Activated CD4-positive, alpha-beta T cell treated with anti-CD3 and anti-CD28 coated beads for 24 hours (primary cell): ENCODE results near the gene OSBPL8.

Source experiments
- DNase-seq, 2 donors: peaks; one replicate each; pipeline ENCODE4 v3.0.0-alpha.2; 2020; ENCODE audit warnings: low read depth in 2 of 2

OSBPL8 gene

DNA sequence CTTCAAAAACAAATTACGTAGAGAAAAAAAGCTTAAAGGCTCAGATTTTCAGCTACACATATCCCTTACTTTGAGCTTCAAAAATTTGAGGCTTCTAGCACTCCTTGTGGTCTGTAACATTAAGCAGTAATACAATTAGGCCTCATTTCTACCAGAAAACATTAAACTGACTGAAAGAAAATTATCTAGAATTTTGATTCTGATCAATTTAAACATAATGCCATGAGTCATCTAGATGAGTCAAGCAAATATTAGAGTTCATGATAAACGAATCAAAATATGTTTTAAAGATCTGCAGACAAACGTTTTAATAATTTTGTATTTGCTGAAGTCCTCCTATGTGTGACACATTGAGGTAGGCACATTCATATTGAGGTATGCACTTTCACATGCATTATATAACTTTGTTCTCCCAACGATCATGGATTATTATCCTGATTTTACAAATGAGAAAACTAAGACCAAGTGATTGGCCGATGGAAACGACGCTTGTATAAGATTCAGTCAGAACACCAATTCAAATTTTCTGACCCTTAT lies 4.3 kb downstream of the OSBPL8 start:
- DNase-seq: no peak

DNA sequence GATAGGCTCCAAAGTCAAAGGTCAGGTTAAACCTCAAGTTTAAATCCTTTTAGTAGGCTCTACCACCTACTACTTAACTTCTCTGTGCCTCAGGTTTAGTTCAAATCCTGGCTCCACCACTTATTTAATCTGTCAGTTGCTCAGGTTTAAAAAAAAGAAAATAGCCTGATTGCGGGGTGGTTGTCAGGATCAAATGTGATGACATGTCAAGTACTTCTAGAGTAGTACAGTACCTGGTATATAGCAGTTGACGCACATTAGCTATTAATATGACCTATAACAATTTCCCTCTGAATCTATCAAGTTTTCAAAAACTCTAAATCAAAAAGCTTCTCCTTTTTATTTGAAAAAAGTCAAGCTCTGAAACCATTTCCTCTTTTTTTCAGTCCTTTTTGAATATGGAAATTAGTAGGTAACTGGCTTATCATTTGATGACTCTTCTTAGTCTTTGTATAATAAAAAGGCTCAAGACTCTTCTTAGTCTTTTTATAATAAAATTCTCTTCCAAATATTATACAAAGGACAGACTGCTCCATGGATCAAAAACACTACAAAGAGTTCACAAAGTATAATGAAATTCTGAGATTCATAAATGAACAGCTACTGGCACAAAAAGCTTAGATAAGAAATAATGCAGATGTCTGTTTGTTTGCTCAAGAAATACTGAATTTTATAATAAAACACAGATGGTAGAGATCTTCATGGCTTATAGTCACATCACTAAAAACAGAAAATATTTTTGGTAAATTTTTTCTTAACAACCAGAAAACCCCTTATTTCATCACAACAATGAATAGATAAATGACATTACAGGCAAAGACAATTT lies 5.0 kb downstream of the OSBPL8 start:
- DNase-seq: no peak

DNA sequence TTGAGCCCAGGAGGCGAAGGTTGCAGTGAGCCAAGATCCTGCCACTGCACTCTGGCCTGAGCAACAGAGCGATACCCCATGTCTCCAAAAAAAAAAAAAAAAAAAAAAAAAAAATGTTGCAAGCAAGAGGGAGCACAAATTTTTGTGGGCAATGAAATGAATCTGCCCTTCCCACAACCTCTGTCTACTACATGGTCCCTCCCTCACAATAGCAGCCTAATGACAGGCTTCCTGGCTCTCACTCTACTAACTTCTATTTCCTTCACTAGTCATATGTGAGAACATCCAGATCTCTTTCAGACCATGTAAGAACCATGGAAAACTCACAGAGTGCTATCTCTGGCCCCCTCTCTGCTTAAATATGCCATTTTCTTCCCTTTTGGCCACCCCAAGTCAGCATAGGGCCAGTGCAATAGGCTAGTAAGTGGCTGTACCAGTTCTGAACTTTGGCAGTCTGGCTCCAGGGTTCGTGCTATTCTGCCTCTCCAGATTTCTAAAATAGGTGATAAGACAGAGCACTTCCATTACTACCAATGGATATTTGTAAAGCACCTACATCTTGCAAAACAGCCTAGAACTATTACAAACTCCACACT lies 7.1 kb downstream of the OSBPL8 start:
- DNase-seq: no peak

DNA sequence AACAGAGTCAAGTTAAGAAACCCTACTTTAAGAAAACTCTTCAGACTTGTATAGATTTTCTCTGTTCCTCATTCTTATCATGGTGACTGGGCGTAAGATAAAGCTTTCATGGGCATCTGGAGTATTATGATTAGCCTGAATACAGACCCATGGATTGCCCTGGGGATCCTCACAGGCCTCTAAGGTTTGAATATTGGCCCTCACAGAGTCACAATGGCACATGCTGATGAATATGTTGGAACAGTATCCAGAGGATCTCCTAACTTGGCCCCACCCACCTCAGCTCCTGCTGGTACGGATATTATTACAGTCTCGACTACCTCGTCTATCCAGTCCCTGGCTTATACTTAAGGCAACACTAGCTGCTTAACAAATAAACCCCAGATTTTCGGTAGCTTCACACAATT lies 8.1 kb downstream of the OSBPL8 start:
- DNase-seq: no peak

DNA sequence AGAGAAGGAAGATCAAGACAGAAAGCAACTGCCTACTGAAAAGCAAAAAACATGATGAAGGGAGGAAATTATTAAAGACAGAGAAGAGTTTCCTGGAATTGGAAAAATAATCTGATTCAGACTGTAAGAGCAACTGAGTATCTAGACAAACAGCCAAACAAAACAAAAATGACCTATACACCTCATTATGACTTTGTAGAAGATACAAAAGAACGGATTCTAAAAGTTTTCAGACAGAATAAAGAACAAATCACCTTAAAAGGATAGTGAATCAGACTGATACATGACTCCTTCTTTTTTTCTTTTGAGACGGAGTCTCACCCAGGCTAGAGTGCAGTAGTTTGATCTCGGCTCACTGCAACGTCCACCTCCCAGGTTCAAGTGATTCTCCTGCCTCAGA lies 10.4 kb downstream of the OSBPL8 start:
- no peak for DNase-seq

DNA sequence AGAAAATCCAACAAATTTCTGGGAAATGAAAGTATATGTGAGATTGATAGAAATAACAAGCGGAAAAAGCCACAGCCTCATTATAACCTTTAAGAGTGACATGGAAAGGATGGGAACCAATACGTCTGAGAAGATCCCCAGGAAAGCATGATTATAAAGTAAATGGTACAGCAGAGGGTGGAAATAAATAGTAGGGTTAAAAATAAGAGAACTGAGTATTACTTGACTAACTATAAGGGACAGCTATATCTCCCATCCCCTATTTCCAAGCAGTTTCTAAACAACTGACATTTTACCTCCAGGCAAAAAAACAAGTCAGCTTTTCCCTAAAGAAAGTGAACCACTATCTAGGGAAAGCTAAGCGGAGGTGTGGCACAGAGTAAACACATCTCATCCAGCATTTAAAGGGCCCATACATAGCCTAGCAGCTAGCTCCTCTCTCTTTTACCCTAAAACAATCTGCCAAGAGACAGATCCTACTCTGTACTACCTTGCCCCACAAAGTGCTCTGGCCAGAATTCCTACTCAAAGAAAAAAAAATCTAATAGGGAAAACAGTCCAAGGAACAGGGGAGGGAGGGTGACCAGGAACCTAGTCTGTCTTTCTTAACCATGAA lies 11.2 kb downstream of the OSBPL8 start:
- no peak for DNase-seq

DNA sequence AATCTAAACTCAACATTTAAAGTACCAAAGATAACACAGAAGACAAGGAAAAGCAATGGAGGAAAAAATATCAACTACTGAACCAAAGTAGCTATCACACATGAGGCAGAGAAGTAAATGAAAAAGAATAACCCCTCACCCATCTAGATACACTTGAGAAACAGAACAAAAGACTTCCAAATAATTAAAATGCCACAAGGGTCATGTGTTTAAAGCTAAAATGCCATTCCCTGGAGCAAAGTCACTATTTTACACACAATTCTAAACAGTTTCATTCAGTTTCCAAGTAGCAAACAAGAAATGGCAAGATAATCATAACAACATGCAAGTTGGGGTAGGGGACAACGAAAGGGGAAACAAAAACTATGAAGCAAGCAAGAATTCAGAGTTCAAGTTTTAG lies 12.0 kb downstream of the OSBPL8 start:
- no peak for DNase-seq

DNA sequence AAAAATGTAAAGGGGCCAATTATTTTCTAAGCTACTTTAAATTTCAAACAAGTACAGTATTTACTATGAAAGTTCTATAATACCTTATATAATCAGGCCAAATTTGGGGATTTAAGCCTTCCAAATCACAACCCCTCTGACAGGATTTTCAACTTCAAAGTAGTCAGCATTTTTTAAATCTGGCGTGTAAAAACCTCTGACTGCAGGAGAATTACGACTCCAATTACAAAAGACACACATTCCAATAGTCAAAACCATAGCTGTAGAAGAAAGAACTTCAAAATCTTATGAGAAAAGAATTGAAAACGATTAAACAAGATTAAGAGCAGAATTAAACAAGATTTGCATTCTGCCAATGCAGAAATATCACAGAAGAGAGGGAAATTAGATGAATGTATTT lies 12.7 kb downstream of the OSBPL8 start:
- no peak for DNase-seq

DNA sequence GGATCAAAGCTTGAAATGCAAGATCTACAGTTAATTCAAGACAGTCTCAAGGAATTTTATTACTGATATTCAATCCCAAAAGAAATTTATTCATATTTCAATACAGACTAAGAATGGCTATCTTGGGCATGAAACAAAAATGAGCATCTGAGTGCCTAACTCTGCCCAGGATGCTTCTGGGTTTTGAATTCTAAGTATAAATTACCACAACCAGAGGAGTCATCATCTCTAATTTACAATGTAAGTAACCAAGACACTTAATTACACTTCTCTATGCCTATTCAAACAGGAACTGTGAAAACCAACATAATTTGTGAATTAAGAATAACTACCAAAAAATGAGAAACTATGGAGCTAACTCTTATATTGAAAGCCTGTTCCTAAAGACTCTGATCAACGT lies 14.1 kb downstream of the OSBPL8 start:
- no peak for DNase-seq

DNA sequence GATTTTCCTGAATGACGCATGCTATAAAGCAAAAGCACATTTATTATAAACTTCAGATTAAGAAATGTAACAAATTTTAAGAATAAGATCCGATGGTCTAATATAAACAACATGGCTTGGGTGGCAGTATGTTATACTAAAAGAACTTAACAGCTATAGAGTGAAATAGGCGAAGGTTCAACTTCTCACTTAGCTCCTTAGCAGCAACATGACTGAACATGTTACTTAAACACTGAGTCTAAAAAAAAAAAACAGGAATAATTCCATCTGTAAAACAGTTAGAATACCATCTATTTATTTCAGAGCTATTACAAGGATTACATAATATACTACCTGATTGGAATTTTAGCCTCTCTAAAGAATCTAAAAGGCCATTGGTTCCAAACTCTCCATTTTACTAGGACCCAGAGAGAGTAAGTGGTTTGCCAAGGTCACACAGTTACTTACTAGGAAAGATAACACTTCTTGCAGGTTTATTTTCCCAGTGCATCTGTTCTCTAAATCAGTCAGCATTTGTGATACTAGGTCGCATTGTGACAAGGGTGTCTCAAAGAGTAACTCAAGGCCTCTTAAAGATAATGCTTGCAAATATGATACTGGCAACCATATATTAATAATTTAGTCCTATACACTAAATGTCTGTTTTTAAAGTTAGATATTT lies 14.8 kb downstream of the OSBPL8 start:
- DNase-seq: no peak

DNA sequence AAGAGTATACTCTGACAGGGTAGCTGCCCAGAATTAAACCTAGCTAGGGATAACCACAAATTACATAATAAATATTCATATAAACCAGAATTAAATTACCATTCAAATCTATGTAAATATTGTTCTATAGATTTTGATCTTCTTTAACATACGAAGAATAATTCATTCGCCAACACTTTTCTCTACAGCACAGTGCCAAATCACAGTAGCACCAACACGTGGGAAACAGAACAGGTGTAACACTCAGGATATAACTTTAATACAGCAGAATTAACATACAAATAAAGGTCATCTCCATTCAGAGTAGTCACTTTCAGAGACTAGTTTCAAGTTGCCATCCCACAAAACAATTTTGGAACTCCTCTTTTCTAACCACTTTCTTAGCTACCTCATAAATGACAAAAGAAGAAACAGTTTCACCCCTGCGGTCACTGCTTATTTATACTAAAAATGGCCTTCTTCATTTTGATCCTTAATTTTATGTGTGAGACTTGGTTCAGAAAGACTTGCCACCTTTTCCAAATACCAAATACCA lies 15.7 kb downstream of the OSBPL8 start:
- DNase-seq: no peak

DNA sequence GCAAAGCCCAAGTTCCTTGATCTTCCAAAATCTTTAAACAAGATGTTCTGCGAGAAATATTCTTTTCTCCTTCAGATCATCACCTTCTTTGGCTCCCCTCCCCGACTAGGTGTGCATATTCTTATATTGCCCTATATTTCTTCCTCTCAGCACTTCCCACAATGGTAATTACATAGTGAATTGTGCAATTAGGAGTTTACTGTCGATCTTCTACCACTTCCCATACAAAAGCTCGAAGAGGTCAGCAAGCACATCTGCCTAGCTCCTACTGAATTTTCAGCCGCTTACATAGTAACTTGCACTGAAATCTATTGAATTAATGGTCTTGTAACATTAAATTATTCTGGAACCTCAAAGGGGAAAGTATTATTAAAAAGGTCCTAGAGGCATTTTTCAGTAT lies 16.7 kb downstream of the OSBPL8 start:
- no peak for DNase-seq

DNA sequence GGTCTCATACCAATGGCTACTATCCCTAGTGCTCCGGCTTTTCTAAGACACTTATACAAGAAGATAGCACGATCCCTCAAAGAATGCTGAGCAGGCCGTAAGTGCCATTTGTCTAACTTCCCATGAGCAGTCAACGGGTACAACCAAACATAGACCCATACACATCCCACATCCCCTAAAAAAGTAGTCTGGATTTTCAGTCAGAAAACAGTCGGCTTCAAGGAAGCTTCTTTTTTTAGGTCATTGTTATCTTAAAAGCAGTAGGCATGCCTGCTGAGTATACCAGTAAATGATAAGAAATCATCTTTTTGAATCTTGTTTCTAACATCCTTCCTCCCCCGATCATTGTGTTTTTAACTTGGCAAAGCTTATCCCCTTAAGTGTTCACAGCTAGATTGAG lies 19.8 kb downstream of the OSBPL8 start:
- DNase-seq: no peak

DNA sequence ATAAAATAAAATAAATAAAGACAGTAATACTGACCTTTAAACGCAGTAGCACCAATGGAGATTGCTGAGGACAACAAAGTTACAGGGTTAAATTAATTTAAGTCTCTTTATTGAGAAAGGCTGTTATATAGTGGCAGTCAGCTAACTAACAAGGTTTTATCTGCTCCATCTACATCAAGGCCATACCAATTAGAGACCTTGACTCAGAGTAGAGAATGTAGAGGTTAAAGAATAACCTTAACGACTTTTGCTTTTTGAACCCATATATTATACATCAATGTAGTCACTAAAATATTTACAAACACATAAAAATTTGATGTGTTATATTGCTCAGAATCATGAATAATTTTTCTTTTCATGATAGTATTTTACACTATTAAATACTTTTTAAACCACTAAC lies 21.6 kb downstream of the OSBPL8 start:
- no peak for DNase-seq

DNA sequence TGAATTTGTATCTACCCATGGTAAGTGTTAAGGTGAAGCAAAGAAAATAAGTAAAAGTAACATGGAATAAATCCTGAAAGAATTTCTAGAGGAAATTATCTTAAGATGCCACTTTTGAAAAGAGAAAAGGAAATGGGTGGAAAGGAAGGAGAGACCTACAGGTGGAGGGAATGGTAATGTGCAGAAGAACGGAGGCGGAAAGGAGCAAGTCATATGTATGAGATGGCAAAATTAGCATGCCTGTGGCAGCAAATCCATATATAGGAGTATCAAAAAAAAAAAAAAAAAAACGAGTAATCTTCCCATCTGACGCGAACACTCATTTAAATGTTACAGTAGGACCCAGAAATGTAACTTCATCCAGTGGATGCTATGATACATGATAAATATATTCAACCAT lies 23.0 kb downstream of the OSBPL8 start:
- DNase-seq: no peak

DNA sequence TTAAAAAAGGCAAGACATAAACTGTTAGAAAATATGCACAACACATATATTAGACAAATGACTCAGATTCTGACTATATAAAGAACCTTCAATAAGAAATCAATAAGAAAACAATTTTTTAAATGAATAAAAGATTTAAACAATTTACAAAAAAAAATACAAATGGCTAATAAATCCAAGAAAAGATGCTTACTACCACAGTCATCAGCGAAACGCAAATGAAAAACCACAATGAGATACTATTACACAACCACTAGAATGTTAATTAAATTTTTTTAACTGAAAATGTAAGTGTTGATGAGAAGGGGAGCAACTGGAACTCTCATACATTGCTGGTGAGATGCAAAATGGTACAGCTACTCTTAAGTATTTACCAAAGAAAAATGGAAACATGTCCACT lies 24.4 kb downstream of the OSBPL8 start:
- no peak for DNase-seq

DNA sequence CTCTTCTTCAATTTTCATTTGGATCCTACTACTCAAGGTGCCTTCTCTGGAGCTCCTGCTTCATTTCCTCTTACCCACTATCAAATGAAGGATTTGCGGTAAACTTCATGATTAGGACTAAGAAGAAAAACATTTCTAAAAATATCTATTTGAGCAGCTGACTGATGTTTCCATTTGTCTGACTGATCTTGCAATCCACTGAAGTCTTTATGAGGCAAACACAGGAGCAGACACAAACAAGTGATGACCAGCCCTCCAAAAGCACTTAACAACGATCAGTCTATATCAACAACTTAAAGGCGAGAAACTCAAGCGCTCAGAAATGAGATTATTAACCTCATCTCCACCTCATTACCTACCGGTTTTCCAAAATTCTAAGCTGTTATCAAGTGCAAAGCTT lies 26.2 kb downstream of the OSBPL8 start:
- no peak for DNase-seq

DNA sequence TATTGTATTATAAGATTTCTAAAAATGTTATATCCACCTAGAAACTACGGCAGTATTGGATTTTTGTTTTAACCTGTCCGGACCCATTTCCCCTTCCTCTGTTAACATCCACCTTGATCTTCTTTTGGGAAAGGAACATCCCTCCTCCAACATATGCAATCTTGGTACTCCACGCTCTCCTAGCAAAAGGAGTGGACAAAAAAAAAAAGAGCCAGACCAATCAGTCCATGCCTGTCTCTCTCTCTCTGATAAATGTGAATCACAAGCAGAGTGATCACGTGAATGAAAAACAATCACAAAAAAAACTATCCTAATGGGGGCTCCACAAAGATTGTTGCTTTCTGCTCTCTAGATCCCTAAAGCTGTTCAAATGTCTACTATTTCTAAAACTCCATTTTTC lies 27.1 kb downstream of the OSBPL8 start:
- DNase-seq: no peak

DNA sequence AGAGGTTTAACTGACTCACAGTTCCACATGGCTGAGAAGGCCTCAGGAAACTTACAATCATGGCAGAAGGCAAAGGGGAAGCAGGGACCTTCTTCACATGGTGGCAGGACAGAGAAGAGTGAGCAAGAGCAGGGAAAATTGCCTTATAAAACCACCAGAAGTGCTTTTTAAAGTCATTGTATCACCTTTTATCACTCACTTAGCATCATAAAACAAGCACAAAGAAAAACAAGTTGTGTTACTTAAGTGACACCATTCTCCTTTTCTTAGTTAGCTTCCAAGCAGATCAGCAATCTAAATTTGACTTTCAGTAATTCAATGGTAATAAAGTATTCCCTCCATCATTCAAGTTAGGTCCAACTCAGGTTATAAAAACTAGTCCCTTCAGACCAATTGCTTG lies 28.5 kb downstream of the OSBPL8 start:
- DNase-seq: no peak

DNA sequence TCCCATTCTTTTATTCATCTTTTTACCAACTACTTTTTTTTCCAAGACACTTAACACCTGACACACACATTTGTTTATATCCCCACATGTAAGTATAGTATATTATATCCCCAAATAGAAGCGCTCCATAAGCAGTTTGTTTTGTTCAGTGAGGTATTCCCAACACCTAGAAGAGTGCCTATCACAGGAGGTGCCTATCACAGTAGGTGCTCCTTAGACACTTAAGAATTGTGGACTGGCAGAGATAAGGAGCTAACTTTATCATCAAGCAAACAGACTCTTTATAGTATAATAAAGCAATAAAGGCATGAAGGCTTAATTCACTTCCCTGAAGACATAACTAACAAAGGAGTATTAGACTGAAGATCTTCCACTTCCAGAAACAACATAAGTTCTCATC lies 29.1 kb downstream of the OSBPL8 start:
- no peak for DNase-seq

DNA sequence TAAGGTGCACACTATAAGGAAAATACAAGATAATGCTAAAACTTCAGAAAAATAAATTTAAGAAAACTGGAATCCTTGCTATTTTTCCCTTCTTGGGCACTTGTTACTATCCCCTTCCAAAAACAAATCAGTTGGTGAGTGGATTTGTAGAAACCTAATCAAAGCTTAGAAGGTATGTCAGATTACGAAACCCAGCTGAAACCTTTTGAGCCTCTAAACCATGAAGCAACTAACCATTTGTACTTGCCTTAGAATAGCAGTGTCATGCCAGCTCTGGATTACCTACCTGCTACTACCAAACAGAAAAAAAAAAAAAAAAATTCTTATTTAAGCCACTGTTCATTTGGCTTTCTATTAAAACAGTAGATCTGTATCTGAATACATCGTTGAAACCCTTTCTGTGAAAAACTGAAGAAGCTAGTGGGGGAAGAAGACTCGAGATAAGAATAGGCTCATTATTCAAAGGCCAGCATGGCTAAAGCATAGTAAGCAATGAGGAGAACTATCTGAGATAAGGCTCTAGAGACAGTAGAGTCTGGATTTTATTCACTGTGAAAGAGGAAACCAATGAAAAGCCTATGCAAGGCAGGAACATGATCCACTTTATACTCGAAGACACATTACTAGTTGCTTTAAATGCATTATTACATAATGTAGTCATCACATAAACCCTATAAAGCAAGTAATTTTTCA lies 30.2 kb downstream of the OSBPL8 start:
- no peak for DNase-seq

DNA sequence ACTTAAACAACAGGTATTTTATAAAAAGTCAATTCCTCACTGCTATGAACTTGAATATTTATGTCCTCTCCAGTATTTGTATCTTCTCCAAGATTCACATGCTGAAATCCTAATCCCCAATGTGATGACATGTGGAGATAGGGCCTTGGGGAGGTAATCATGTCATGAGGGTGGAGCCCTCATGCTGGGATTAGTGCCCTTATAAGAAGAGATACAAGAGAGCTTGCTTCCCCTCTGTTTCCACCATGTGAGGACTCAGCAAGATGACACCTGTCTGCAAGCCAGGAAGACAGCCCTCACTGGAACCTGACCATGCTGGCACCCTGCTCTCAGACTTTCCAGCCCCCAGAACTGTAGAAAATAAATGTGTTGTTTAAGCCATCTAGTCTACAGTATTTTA lies 36.2 kb downstream of the OSBPL8 start:
- DNase-seq: no peak
